Measurements from ENCODE around the gene IFNAR2. TPM values are rescaled to one million over a fixed set of nuclear protein-coding genes. Genes with fewer than 3 reads are reported as not detected.
"Not testable (repeated sequence)": the region's sequence is repeated elsewhere in the genome, so short reads cannot be mapped to it uniquely, and the experiment has no call there.

Gene IFNAR2
- total RNA-seq, 1 experiment from 2014 or later, result 7.9 TPM

- in situ Hi-C loops (cut with HindIII; ENCODE audit: low pct_unique_long_range_greater_than_20kb, low sequenced_read_pairs), result no loop called here
- no peak for DNase-seq (ENCODE audit: low read depth, low spot score)
Measured at GRCh38 chr21:33238146-33238545, 8.4 kb downstream of the IFNAR2 start.

- no peak for DNase-seq (ENCODE audit: low read depth, low spot score)
- in situ Hi-C loops (cut with HindIII; ENCODE audit: low pct_unique_long_range_greater_than_20kb, low sequenced_read_pairs), result no loop called here
Measured at GRCh38 chr21:33238565-33239255, 9.0 kb downstream of the IFNAR2 start.

- in situ Hi-C loops (cut with HindIII; ENCODE audit: low pct_unique_long_range_greater_than_20kb, low sequenced_read_pairs); DNase-seq (ENCODE audit: low read depth, low spot score): not testable (repeated sequence)
Measured at GRCh38 chr21:33239559-33240127, 9.9 kb downstream of the IFNAR2 start.

- in situ Hi-C loops (cut with HindIII; ENCODE audit: low pct_unique_long_range_greater_than_20kb, low sequenced_read_pairs), result no loop called here
- no peak for DNase-seq (ENCODE audit: low read depth, low spot score)
Measured at GRCh38 chr21:33240404-33240803, 10.7 kb downstream of the IFNAR2 start.

GRCh38 chr21:33241846-33242245, 12.1 kb downstream of the IFNAR2 start:
- in situ Hi-C loops (cut with HindIII; ENCODE audit: low pct_unique_long_range_greater_than_20kb, low sequenced_read_pairs), result no loop called here
- no peak for DNase-seq (ENCODE audit: low read depth, low spot score)

- DNase-seq (ENCODE audit: low read depth, low spot score); in situ Hi-C loops (cut with HindIII; ENCODE audit: low pct_unique_long_range_greater_than_20kb, low sequenced_read_pairs): not testable (repeated sequence)
Measured at GRCh38 chr21:33242846-33243245, 13.1 kb downstream of the IFNAR2 start.

GRCh38 chr21:33244082-33244778, 14.5 kb downstream of the IFNAR2 start:
- no peak for DNase-seq (ENCODE audit: low read depth, low spot score)
- in situ Hi-C loops (cut with HindIII; ENCODE audit: low pct_unique_long_range_greater_than_20kb, low sequenced_read_pairs), result no loop called here

- in situ Hi-C loops (cut with HindIII; ENCODE audit: low pct_unique_long_range_greater_than_20kb, low sequenced_read_pairs), result no loop called here
- DNase-seq (ENCODE audit: low read depth, low spot score), result peak; percentile 29
Measured at GRCh38 chr21:33244779-33245105, 15.0 kb downstream of the IFNAR2 start.

GRCh38 chr21:33245289-33245918, 15.7 kb downstream of the IFNAR2 start:
- in situ Hi-C loops (cut with HindIII; ENCODE audit: low pct_unique_long_range_greater_than_20kb, low sequenced_read_pairs), result no loop called here
- DNase-seq (ENCODE audit: low read depth, low spot score), result no peak

GRCh38 chr21:33246506-33246905, 16.8 kb downstream of the IFNAR2 start:
- in situ Hi-C loops (cut with HindIII; ENCODE audit: low pct_unique_long_range_greater_than_20kb, low sequenced_read_pairs), result no loop called here

GRCh38 chr21:33246963-33247362, 17.2 kb downstream of the IFNAR2 start:
- in situ Hi-C loops (cut with HindIII; ENCODE audit: low pct_unique_long_range_greater_than_20kb, low sequenced_read_pairs), result no loop called here
- no peak for DNase-seq (ENCODE audit: low read depth, low spot score)

More at GRCh38 chr21:33246506-33246905, 16.8 kb downstream of the IFNAR2 start:
- no peak for DNase-seq (ENCODE audit: low read depth, low spot score)

GRCh38 chr21:33247599-33247998, 17.9 kb downstream of the IFNAR2 start:
- DNase-seq (ENCODE audit: low read depth, low spot score), result no peak
- in situ Hi-C loops (cut with HindIII; ENCODE audit: low pct_unique_long_range_greater_than_20kb, low sequenced_read_pairs), result no loop called here

- DNase-seq (ENCODE audit: low read depth, low spot score), result no peak
- in situ Hi-C loops (cut with HindIII; ENCODE audit: low pct_unique_long_range_greater_than_20kb, low sequenced_read_pairs), result no loop called here
Measured at GRCh38 chr21:33249331-33250002, 19.7 kb downstream of the IFNAR2 start.

GRCh38 chr21:33251119-33251518, 21.4 kb downstream of the IFNAR2 start:
- DNase-seq (ENCODE audit: low read depth, low spot score), result no peak
- in situ Hi-C loops (cut with HindIII; ENCODE audit: low pct_unique_long_range_greater_than_20kb, low sequenced_read_pairs), result no loop called here

- DNase-seq (ENCODE audit: low read depth, low spot score); in situ Hi-C loops (cut with HindIII; ENCODE audit: low pct_unique_long_range_greater_than_20kb, low sequenced_read_pairs): not testable (repeated sequence)
Measured at GRCh38 chr21:33253382-33253781, 23.6 kb downstream of the IFNAR2 start.

GRCh38 chr21:33254766-33255165, 25.0 kb downstream of the IFNAR2 start:
- no peak for DNase-seq (ENCODE audit: low read depth, low spot score)
- in situ Hi-C loops (cut with HindIII; ENCODE audit: low pct_unique_long_range_greater_than_20kb, low sequenced_read_pairs), result no loop called here

GRCh38 chr21:33255404-33255803, 25.7 kb downstream of the IFNAR2 start:
- in situ Hi-C loops (cut with HindIII; ENCODE audit: low pct_unique_long_range_greater_than_20kb, low sequenced_read_pairs), result no loop called here
- no peak for DNase-seq (ENCODE audit: low read depth, low spot score)

GRCh38 chr21:33256019-33256418, 26.3 kb downstream of the IFNAR2 start:
- in situ Hi-C loops (cut with HindIII; ENCODE audit: low pct_unique_long_range_greater_than_20kb, low sequenced_read_pairs), result no loop called here

More at GRCh38 chr21:33256019-33256418, 26.3 kb downstream of the IFNAR2 start:
- DNase-seq (ENCODE audit: low read depth, low spot score), result no peak
